T-helper 17 cell (primary cell): ENCODE measurements around the gene DNAJA4. TPM values are rescaled to one million over a fixed set of nuclear protein-coding genes. Genes with fewer than 3 reads are reported as not detected.

Experiments
- ATAC-seq: fragments of 150-1000 bp; cut with Tn5 transposase; 2 replicates; pipeline ENCODE4 v1.10.0; 2021; ENCODE audit warnings: mild to moderate bottlenecking, moderate library complexity
- DNase-seq, 3 donors: peaks; one replicate each; pipeline versions ENCODE4 v3.0.0 to v3.0.0-alpha.2; 2020 to 2021
- H3K9me3 ChIP-seq: one replicate; pipeline ENCODE4 v1.7.0; 2013; ENCODE audit warnings: low read length, mild to moderate bottlenecking; ENCODE audit not compliant: control insufficient read depth, poor library complexity, severe bottlenecking
- H3K27ac Mint-ChIP-seq: one replicate; pipeline ENCODE4 v1.8.0; 2022; ENCODE audit warnings: mild to moderate bottlenecking, moderate library complexity, mixed read lengths
- H3K27me3 Mint-ChIP-seq: one replicate; pipeline ENCODE4 v1.8.0; 2022; ENCODE audit warnings: mixed read lengths
- H3K36me3 Mint-ChIP-seq: one replicate; pipeline ENCODE4 v1.8.0; 2022; ENCODE audit warnings: low read depth, mixed read lengths
- H3K4me1 Mint-ChIP-seq: one replicate; pipeline ENCODE4 v1.8.0; 2022; ENCODE audit warnings: mild to moderate bottlenecking, mixed read lengths
- H3K4me3 Mint-ChIP-seq: one replicate; pipeline ENCODE4 v1.8.0; 2022; ENCODE audit warnings: mild to moderate bottlenecking, moderate library complexity, mixed read lengths
- total RNA-seq, 4 donors: library from RNA in 2 of 4; stranded (reverse) in 2 of 4; gene quantifications; one replicate each; pipeline ENCODE4 v1.2.3 and lab custom pipeline; 2022 to 2026

The DNAJA4 gene
- total RNA-seq, 2 donors from 2014 or later, result 28.0 to 30.3 TPM

DNA sequence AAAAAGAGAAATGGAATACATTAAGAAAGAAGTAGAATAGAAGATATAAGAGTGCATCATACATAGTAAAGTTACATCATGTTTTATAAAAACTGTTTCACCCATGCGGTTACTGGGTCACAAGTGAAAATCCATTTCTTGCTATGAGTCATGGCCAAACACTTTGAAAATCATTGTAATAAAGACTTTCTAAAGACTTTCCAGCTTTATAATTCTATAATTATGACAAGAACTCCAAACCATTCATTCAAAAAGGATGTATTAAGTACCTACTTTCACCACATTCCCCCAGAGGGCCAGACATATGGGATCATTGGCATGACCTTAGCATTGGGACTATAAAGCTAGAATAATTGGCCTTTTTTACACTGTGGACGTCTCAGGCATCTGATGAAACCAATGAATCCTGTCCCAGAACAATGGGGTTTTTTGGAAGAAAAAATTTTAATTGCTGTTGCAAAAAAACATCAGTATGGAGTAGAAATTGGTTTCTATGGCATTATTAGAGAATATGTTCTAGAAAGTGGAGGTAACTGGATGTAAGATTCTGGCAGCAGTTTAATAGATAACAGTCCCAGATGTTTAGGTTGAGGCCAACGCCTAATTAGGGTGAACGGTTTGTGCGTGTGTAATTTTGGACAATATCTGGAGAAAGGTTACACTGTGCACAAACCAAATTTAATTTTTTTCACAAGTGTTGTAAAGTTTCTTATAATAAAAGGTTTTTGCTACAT, 38.4 kb downstream of the DNAJA4 start:
- peaks cover 9% of the 10 kb centered on the region for H3K4me1 Mint-ChIP-seq
- H3K9me3 ChIP-seq, result no peaks in the 10 kb centered on the region
- H3K27ac Mint-ChIP-seq, result no peak overlapping the region
- H3K36me3 Mint-ChIP-seq, result no peaks in the 10 kb centered on the region
- DNase-seq (no peak), ATAC-seq (no peak)
- peaks cover 18% of the 10 kb centered on the region for H3K27me3 Mint-ChIP-seq
- no peak overlapping the region for H3K4me3 Mint-ChIP-seq

- H3K4me3 Mint-ChIP-seq, result no peak overlapping the region
- no peak overlapping the region for H3K27ac Mint-ChIP-seq
- no peak for DNase-seq
- H3K9me3 ChIP-seq, result no peaks in the 10 kb centered on the region
- H3K36me3 Mint-ChIP-seq, result no peaks in the 10 kb centered on the region
- H3K4me1 Mint-ChIP-seq, result peaks cover 3% of the 10 kb centered on the region
- peaks cover 30% of the 10 kb centered on the region for H3K27me3 Mint-ChIP-seq
- ATAC-seq, result no peak
These were observed 40.1 kb downstream of the DNAJA4 start for GRCh38 chr15:78304216-78305066.

- no peaks in the 10 kb centered on the region for H3K4me1 Mint-ChIP-seq
These were observed 41.9 kb downstream of the DNAJA4 start for GRCh38 chr15:78306176-78306774.

GRCh38 chr15:78307976-78308375, 43.6 kb downstream of the DNAJA4 start:
- H3K27ac Mint-ChIP-seq, result no peak overlapping the region
- no peaks in the 10 kb centered on the region for H3K9me3 ChIP-seq
- no peaks in the 10 kb centered on the region for H3K4me1 Mint-ChIP-seq
- peaks cover 3% of the 10 kb centered on the region for H3K36me3 Mint-ChIP-seq
- DNase-seq (no peak), ATAC-seq (no peak)
- H3K27me3 Mint-ChIP-seq, result peaks cover 41% of the 10 kb centered on the region
- no peak overlapping the region for H3K4me3 Mint-ChIP-seq

More at GRCh38 chr15:78306176-78306774, 41.9 kb downstream of the DNAJA4 start:
- Mint-ChIP-seq H3K27ac (no peak overlapping the region), H3K36me3 (no peaks in the 10 kb centered on the region), H3K27me3 (peaks cover 33% of the 10 kb centered on the region), H3K4me3 (no peak overlapping the region)
- H3K9me3 ChIP-seq, result no peaks in the 10 kb centered on the region
- DNase-seq (no peak), ATAC-seq (no peak)

DNA sequence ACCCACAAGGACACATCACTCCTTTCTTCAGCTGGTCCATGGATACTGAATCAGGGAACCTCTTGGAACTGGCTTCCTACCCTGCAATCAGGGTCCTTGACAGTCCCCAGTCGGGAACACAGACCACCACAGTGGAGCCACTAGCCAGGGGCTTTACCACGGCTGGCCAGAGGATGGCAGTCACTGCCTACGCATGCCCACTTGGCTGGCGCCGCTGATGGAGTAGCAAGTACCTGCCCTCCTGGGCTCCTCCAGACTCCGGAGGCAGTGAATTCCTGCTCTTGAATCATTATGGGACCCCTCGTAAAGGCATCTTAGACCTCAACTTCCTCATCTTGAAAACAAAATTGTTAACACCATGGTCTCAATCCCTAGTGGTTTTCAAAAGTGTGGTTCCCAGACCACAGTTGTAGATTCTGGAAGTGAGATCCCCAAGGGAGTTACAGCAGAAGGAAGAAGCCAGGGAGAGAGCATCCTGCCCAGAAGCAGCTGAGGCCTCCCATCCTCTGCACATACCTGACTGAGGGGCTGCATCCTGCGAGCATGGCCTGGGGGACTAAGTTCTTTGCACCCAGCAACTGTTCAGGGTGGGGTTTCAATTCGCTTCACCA, 44.2 kb downstream of the DNAJA4 start:
- H3K27me3 Mint-ChIP-seq, result peaks cover 43% of the 10 kb centered on the region
- no peak overlapping the region for H3K27ac Mint-ChIP-seq
- H3K36me3 Mint-ChIP-seq, result peaks cover 3% of the 10 kb centered on the region
- DNase-seq (peak in 2 of 3 donors; percentile 15 to 17), ATAC-seq (peak; percentile 69)
- H3K4me1 Mint-ChIP-seq, result no peaks in the 10 kb centered on the region
- no peaks in the 10 kb centered on the region for H3K9me3 ChIP-seq
- H3K4me3 Mint-ChIP-seq, result no peak overlapping the region

DNA sequence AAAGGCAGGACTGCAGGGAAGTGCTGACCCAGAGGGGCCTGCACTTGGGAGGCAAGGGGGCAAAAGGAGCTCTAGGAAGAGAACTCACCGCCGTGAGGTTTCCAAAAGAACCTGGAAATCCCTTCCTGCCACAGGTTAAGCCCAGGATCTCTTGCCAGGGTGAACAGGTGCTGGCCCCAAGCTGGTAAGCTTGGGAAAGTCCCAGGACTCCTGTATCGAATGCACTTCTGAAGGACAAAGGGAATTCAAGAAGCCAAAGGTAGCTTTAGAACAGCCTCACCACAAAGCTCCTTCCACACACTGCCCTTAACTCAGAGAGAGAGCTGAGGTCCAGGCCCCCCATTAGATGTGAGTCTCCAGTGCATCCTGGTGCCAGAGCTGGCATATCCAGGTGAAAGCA, 46.9 kb downstream of the DNAJA4 start:
- DNase-seq, result no peak
- Mint-ChIP-seq H3K4me1 (no peaks in the 10 kb centered on the region), H3K4me3 (no peak overlapping the region), H3K27ac (no peak overlapping the region), H3K36me3 (peaks cover 3% of the 10 kb centered on the region), H3K27me3 (peaks cover 35% of the 10 kb centered on the region)
- no peaks in the 10 kb centered on the region for H3K9me3 ChIP-seq
- ATAC-seq, result no peak

GRCh38 chr15:78312536-78312935, 48.2 kb downstream of the DNAJA4 start:
- no peak for ATAC-seq
- Mint-ChIP-seq H3K27me3 (peaks cover 31% of the 10 kb centered on the region), H3K36me3 (peaks cover 3% of the 10 kb centered on the region), H3K4me3 (no peak overlapping the region), H3K27ac (no peak overlapping the region), H3K4me1 (no peaks in the 10 kb centered on the region)
- no peak for DNase-seq
- H3K9me3 ChIP-seq, result no peaks in the 10 kb centered on the region

DNA sequence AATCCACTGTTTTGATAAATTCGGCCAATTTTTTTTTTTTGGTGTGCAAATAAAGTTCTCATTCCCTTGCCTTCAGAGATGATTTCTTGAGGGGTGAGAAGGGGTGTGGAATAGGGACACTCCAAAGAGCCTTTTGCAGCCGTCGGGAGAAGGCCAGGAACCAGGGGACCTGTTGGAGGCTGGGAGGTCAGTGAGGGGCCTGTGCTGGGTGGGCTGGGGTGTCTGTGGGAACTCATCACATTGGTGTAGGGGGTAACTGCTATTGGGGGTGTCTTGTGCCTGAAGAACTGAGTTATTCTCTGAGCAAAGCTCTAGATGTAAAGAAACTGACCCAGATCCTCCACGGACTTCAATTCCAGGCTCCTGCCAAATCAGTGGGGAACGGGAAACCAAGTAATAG, 48.6 kb downstream of the DNAJA4 start:
- DNase-seq, result no peak
- H3K4me1 Mint-ChIP-seq, result no peaks in the 10 kb centered on the region
- no peak overlapping the region for H3K4me3 Mint-ChIP-seq
- H3K27ac Mint-ChIP-seq, result no peak overlapping the region
- H3K9me3 ChIP-seq, result no peaks in the 10 kb centered on the region
- peaks cover 29% of the 10 kb centered on the region for H3K27me3 Mint-ChIP-seq
- H3K36me3 Mint-ChIP-seq, result peaks cover 3% of the 10 kb centered on the region
- no peak for ATAC-seq

- H3K27ac Mint-ChIP-seq, result no peak overlapping the region
- H3K36me3 Mint-ChIP-seq, result peaks cover 3% of the 10 kb centered on the region
- H3K4me3 Mint-ChIP-seq, result no peak overlapping the region
- no peaks in the 10 kb centered on the region for H3K4me1 Mint-ChIP-seq
- ATAC-seq (no peak), DNase-seq (no peak)
- H3K9me3 ChIP-seq, result no peaks in the 10 kb centered on the region
- peaks cover 26% of the 10 kb centered on the region for H3K27me3 Mint-ChIP-seq
These were observed 49.0 kb downstream of the DNAJA4 start for GRCh38 chr15:78313383-78313782.

DNA sequence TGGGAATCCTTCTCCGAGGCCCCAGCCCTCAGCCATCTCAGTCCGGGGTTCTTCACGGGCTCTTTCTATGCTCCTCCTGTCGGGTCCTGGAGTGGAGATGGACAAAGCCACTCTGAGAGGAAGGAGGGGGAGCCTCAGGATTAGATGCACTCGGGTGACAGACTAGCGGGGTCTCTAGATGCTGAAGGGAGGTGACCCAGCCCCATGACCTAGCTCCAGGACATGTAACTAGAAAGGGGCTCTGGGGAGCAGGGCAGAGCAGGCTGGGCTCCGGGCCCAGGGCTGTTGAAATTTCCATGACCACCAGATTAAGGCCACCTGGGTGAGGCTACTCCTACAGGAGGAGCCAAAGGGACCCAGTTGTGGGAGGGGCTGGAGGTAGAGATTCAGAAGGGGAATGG, 49.8 kb downstream of the DNAJA4 start:
- H3K9me3 ChIP-seq, result no peaks in the 10 kb centered on the region
- Mint-ChIP-seq H3K4me3 (no peak overlapping the region), H3K27me3 (peaks cover 21% of the 10 kb centered on the region), H3K4me1 (no peaks in the 10 kb centered on the region), H3K27ac (no peak overlapping the region), H3K36me3 (peaks cover 3% of the 10 kb centered on the region)
- no peak for DNase-seq
- no peak for ATAC-seq

DNA sequence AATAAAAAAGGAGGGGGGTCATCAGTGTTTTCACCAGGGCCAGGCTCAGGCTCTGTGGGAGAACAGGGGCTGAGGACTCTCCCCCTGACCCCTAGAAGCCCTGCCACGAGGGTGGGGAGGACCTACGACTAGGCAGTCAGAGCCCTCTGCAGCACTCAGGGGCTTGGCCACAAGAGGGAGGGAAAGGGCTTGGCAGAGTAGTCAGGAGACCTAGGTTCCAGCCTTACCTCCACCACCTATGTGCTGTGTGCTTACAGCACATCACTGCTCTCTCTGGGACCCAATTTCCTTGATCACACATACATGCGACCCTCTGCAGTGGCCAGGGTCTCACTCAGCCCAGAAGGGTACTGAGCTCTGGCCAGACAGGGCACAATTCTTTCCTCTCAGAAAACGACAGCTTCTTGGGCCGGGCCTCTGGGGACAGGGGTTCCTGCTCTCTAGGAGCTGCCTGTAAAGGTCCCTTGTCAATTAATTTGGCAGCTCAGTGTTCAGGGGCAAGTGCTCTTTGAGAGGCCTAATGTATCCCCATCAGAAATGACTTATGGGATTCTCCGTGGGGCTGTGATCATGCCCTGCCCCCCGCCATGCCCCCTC, 51.4 kb downstream of the DNAJA4 start:
- peaks cover 3% of the 10 kb centered on the region for H3K36me3 Mint-ChIP-seq
- H3K4me1 Mint-ChIP-seq, result no peaks in the 10 kb centered on the region
- H3K27me3 Mint-ChIP-seq, result peaks cover 16% of the 10 kb centered on the region
- ATAC-seq, result no peak
- no peak overlapping the region for H3K4me3 Mint-ChIP-seq
- no peak overlapping the region for H3K27ac Mint-ChIP-seq
- no peaks in the 10 kb centered on the region for H3K9me3 ChIP-seq
- no peak for DNase-seq

DNA sequence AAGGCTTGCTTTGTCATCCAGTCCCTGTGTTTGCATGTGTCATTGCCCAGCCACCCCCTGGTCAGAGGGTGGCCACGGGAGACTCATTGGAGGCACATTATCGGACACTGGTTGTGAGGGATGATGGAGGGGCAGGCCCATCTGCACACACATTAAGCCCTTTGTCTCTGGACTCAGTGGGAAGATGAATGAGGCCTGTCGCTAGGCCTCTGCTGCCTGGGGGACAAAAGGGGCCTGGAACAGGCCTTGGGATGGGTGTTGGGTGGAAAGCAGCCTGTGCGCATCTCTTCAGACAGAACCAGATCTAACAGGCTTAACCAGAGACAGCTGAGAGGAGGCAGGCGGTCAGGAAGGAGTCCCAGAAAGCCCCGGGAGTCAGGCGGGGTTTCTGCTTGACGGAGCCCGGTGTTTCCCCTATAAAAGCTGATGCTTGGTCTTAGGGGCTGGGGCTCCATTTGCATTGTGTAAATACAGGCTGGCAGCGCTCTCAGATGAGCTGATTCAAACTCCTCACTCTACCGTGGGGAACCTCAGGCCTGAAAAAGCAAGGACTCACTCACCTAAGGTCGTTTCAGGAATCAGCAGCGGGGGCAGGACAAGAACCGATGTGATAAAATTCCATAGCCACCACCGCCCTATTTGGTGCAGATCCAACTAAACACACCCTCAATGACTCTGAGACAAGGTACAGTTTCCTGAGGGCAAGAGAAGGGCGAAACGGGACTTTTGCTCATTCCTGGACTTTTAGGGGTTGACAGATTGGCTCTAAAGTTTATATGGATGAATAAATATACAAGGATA, 52.1 kb downstream of the DNAJA4 start:
- Mint-ChIP-seq H3K27ac (no peak overlapping the region), H3K27me3 (peaks cover 16% of the 10 kb centered on the region), H3K4me3 (no peak overlapping the region), H3K4me1 (no peaks in the 10 kb centered on the region), H3K36me3 (peaks cover 3% of the 10 kb centered on the region)
- DNase-seq (no peak), ATAC-seq (no peak)
- H3K9me3 ChIP-seq, result no peaks in the 10 kb centered on the region
